ENCODE measurements around the gene DYSF.

The DYSF gene

GRCh38 chr2:71605781-71606241 is 152.4 kb downstream of the DYSF start:
- DNase-seq, result no peak

- no peak for DNase-seq
These were observed 152.9 kb downstream of the DYSF start for GRCh38 chr2:71606244-71606643.

DNA sequence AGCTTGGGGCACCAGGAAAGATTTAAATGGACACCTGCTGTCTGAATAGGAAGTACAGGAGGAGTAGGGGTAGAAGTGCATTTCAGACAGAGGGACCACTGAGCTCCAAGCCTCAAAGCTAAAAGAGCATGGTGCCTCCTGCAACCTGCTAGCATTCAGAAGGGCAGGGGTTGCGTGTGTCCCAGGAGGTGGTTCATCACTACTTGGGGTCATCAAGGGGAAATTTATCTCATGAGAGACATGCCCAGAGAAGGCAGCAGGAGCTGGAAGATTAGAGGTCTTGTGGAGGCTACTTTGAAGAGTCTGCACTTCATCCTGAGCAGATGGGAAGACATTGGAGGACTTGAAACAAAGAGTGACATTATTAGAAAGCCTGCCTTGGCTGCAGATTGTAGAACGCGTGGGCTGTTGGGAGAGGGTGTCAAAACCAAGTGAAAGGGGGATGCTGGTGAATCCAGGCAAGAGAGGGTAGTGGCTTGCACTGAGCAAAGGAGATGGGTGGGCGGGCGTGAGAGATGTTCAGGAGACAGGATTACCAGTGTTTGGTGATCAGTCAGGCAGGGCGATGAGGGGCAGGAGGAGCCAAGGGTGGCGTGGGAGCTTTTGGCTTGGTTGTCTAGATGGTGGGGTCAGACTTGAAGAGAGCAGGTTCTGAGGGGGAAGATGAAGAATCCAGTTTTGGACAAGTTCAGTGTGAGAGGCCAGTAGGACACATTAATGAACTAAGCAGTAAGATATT is 154.0 kb downstream of the DYSF start:
- no peak for DNase-seq

DNA sequence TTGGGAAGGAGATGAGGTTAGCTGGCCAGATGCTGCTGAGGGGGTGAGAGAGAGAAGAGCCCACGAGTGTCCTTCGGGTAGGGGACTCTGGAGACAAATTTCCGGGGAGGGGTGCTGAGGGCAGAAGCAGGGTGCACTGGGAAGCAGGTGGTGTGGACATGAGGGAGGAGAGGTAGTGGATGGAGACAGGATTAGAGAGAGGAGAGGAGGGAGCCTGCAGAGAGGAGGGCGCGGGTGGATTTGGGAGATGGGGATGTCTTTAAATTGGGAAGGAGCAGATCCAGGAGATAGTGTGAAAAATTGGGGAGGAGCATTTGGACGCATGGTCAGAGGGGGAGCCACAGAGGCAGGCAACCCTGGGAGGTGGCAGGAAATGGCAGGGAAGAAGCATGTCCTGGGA is 154.7 kb downstream of the DYSF start:
- DNase-seq, result no peak

GRCh38 chr2:71608441-71608840 is 155.1 kb downstream of the DYSF start:
- no peak for DNase-seq

DNA sequence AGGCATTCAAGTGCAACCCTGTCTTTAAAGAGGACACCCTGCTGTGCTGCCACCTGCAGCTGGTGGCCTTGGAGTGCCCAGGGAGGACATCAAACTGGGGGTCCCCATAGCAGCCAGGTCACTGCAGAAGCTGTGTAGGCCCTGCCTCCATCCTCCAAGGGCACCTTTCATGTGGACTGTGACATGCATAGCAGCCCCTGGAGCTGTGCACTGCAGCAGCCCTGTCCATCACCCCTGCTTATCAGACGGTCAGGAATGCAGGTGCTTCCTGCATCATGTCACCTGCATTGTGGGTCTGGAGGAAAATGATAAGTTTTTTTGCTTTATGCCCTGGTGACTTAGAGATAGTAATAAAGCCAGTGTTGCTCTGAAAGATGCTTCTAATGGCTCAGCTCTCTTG is 155.7 kb downstream of the DYSF start:
- no peak for DNase-seq

- DNase-seq, result no peak
These were observed 156.1 kb downstream of the DYSF start for GRCh38 chr2:71609441-71609840.

DNA sequence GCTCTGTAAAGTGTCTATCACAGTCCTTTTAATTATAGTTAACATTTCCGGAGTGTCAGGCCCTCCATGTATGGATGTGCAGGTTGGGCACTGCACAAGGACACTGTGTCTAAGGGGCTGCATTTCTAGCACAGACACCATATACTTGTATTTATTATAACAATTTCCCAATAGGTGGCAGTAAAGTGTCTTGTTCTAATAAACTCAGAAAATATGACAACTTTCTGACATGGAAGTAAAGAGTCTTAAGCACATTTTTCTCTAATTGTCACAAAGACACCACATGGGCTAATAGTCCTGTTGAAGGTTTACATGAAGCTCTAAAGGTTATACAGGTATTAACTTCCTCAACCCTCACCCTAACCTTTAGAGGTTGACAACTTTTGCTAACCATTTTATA is 156.6 kb downstream of the DYSF start:
- DNase-seq, result peak in 1 of 2 experiments; percentile 29

GRCh38 chr2:71610671-71611070 is 157.3 kb downstream of the DYSF start:
- DNase-seq, result no peak

GRCh38 chr2:71611247-71611646 is 157.9 kb downstream of the DYSF start:
- no peak for DNase-seq

DNA sequence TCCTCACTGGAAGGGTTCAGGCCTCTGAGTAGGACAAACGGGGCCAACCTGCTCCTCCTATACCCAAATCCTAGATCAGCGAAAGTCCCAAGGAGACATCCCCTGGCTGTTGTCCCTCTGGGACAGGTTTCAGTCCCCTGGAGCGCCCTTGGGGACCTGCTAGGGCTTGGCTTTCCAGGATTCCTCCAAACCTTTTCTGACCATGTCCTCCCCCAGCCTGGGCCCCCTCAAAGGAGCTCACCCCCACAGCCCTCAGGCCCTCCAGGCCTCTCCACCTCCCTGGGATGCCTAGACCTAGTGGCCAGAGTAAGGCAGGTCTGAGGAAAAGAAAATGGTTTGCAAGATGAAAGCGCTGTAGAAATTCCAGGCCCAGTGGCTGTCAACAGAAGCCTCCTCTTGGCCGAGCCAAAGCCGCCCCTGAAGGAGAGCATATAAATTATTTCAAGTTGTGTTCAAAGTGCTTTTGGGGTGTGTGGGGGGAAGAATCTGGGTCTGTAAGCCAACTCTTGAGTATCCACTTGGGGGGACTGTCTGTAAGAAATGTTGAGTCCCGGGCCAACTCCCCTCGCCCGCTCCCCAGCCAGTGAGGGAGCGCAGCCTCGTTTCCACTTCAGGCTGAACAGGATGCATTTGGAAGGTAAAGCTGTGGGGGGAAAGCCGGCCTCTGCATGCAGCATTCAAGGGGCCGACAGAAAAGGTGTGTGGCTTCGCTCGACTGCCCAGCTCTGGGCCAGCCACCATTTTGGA is 158.6 kb downstream of the DYSF start:
- DNase-seq, result no peak

DNA sequence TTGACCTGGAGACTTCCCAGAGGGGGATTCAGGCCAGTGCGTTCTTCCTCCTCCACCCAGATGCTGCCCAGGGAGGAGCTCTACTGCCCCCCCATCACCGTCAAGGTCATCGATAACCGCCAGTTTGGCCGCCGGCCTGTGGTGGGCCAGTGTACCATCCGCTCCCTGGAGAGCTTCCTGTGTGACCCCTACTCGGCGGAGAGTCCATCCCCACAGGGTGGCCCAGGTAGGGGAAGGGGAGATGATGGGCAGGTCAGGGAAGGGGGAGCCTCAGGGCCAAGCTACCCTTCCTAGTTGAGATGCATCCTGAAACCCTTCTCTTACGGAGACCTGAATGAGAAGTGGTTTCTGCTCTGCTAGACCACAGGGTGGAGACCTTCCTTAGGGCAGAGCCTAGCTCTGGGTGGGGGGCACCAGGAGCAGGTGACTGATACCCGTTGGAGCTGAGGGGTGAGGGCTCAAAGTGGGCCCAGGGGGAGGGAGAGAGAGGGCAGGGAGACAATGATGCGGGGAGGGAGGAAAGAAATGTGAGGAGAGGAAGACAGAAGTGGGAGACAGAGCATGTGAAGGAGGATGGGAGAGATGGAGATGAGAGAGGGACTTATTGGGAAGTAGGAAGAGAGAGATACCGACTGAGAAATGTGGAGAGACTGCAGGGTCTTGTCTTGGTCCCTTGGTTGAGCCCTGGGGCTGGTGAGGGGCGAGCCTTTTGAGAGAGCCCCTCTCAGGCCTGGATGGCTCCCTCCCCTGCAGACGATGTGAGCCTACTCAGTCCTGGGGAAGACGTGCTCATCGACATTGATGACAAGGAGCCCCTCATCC is 159.4 kb downstream of the DYSF start:
- DNase-seq, result no peak

GRCh38 chr2:71613403-71613952 is 160.1 kb downstream of the DYSF start:
- DNase-seq, result no peak

GRCh38 chr2:71613953-71614925 is 160.9 kb downstream of the DYSF start:
- no peak for DNase-seq

DNA sequence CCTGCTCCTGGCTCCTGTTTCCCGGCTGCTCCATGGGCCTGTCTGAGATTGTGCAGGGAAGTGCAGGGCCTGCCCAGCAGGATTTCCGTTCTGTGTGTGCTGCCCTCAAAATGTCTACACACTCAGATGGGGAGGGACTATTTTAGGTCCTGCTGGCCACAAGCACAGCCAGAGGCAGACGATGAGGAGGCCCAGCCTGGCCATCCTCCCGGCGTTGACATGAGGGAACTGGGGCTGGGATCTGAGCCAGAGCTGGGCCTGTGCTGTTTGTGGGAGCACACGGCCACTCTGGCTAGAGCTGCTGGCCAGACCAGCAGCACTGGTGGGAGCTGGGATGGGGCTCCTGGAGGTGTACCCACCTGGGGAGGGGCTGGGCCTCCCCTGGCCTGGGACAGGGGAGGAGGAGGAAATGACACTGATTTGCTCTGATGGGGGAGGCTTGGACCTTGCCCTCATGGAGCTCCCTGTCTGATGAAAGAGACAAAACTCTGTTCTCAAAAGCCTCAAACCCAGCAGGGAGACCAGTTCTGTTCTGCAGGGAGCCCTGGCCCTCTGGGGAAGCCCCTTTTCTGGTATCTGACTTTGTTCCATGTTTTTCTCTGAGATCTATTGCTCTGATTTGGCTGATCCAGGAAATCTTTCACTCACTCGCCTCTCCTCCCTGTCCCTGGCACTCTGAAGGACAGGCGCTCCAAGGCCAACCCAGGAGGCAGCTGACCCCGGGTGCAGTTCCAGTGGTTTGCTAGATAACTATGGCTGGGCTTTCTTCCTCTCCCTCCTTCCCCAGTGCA is 161.8 kb downstream of the DYSF start:
- no peak for DNase-seq

DNA sequence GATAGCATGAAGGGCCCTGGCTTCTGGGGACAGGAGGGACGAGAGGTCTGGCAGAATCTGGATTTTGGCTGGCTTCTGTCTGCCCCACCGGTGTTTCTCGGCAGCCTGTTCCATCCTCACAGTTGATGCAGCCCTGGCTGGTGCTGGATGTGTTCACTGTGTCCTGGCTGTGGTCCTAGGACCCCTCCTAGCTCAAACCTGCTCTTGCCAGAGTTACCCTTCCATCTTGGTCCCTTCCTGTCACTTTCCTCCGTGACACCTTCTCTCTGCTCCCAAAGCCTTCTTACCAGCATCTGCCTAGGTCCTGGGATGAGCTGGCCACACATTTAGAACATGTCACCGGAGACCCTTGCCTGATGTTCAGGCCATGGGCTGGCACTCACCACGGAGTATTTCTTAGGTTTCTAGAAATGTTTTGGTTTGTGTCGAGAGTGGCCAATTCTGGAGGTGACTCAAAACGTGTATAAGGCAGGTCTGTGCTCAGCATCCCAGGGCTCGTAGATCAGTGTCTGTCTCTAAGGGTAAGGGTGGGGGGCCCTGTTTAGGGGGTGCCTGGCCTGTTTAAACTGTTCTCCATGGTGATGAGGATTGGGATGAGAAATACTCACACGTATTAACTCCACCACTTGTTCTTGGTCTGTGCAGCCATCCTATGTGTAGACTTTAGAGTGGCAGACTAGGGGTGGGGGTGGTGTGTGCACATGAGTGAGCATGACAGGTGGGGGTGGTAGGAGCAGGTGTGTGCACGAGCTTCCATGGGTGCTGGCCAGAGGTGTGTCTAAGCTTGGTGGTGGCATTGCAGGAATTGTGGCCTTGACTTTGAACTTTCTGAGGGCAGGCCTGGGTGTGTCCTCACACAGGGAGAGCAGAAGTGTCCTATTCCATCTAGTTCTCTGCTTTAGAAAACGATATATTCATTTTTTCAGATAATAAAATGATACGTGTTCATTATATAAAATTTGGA is 162.7 kb downstream of the DYSF start:
- no peak for DNase-seq

DNA sequence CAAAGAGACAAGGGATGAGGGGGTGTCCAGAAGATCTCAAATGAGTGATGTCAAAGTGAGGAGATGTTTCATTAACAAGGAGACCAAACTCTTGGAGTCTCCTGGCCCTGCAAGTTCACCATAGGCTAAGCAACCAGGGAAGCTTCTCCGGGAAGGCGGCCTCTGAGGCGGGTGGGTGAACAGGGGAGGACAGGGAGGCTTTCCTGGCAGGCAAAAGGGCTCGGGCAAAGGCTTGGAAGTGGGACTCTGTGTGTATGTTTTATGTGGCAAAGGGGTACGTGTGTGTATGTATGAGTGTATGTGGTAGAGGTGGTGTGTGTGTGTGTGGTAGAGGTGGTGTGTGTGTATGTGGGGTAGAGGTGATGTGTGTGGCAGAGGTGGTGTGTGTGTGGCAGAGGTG is 163.9 kb downstream of the DYSF start:
- no peak for DNase-seq

- no peak for DNase-seq
These were observed 165.2 kb downstream of the DYSF start for GRCh38 chr2:71618327-71619113.

DNA sequence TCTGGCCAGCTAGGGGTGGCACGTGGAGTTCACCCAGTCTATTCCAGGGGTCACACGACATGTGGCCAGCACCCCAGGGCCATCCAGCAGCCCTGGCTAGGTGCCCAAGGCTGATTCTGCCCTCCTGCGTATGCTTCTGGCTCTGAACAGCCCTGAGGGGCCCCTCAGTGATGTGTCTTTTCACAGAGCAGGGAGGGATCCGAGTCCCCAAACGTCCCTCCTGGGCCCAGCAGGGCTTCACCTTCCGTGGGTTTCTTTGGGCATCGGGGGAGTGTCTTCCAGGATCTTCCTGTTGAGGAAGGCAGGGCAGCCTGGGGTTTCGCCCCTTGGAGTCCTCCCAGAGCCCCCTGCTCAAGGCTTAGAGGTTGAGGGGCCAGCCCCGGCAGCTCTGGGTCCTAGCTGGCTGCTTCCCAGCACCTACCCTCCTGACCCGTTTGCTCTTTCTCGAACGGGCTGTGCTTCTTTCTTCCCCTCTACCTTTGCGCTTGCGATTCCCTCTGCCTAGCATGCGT is 165.9 kb downstream of the DYSF start:
- DNase-seq, result no peak

All from NCI-H524 (cell line).